CD14-positive monocyte (primary cell): ENCODE data around the gene CEL. TPM values are rescaled to one million over a fixed set of nuclear protein-coding genes. Genes with fewer than 3 reads are reported as not detected.

Source experiments
- DNase-seq, 3 donors: peaks; one replicate each; pipeline ENCODE4 v3.0.0-alpha.2; 2011 to 2022
- H2AFZ ChIP-seq: 2 replicates; pipeline ENCODE4 v1.6.0; 2012; ENCODE audit warnings: mild to moderate bottlenecking, low read depth, low read length, inconsistent platforms; ENCODE audit not compliant: insufficient read depth, poor library complexity, severe bottlenecking
- H3K27ac ChIP-seq, 2 donors: 1 replicate in 1 of 2; 2 replicates in 1 of 2; pipeline ENCODE4 v1.5.1; 2012 to 2013; ENCODE audit warnings: low read length in 2 of 2, control low read depth in 1 of 2, inconsistent platforms in 1 of 2, low read depth in 1 of 2, mild to moderate bottlenecking in 1 of 2
- H3K27me3 ChIP-seq, 2 donors: one replicate each; pipeline versions ENCODE4 v1.6.0 to v1.6.1; 2011 to 2013; ENCODE audit warnings: low read length in 2 of 2; ENCODE audit not compliant: control insufficient read depth in 2 of 2, insufficient read depth in 2 of 2
- H3K36me3 ChIP-seq, 2 donors: replicated peaks in 1 of 2; 1 replicate in 1 of 2; 2 replicates in 1 of 2; pipeline versions ENCODE4 v1.5.1 to v1.6.1; 2012 to 2013; ENCODE audit warnings: low read length in 2 of 2, control low read depth in 1 of 2, inconsistent platforms in 1 of 2, mild to moderate bottlenecking in 1 of 2; ENCODE audit not compliant: insufficient read depth in 2 of 2, control insufficient read depth in 1 of 2
- H3K4me1 ChIP-seq, 2 donors: 1 replicate in 1 of 2; 2 replicates in 1 of 2; pipeline versions ENCODE4 v1.5.1 to v1.6.1; 2012 to 2013; ENCODE audit warnings: low read length in 2 of 2, control low read depth in 1 of 2, inconsistent platforms in 1 of 2, mild to moderate bottlenecking in 1 of 2, moderate library complexity in 1 of 2; ENCODE audit not compliant: insufficient read depth in 2 of 2, control insufficient read depth in 1 of 2
- H3K4me2 ChIP-seq: replicated peaks from 2 replicates; pipeline ENCODE3; 2012; ENCODE audit warnings: low read length, moderate library complexity, mild to moderate bottlenecking; ENCODE audit not compliant: poor library complexity, severe bottlenecking; ENCODE audit errors: extremely low read depth
- H3K4me3 ChIP-seq, 3 experiments: fragments of 200-600 bp in 1 of 3; sonication (generic) in 1 of 3; replicated peaks in 1 of 3; 1 replicate in 2 of 3; 2 replicates in 1 of 3; pipeline ENCODE4 v1.5.1; 2011 to 2013; ENCODE audit warnings: low read length in 3 of 3, mild to moderate bottlenecking in 3 of 3, control low read depth in 2 of 3, low read depth in 2 of 3, inconsistent platforms in 1 of 3, moderate library complexity in 1 of 3
- H3K79me2 ChIP-seq: 2 replicates; pipeline ENCODE4 v1.6.0; 2012; ENCODE audit warnings: mild to moderate bottlenecking, control low read depth, inconsistent platforms, low read length, moderate library complexity; ENCODE audit not compliant: insufficient read depth
- H3K9ac ChIP-seq: 2 replicates; pipeline ENCODE4 v1.6.0; 2017; ENCODE audit warnings: low read length, mild to moderate bottlenecking; ENCODE audit not compliant: insufficient read depth, poor library complexity, severe bottlenecking
- H3K9me3 ChIP-seq, 2 donors: replicated peaks in 1 of 2; 1 replicate in 1 of 2; 2 replicates in 1 of 2; pipeline versions ENCODE4 v1.5.1 to v1.6.1; 2012 to 2013; ENCODE audit warnings: low read length in 2 of 2, control low read depth in 1 of 2; ENCODE audit not compliant: control insufficient read depth in 1 of 2, insufficient read depth in 1 of 2
- H4K20me1 ChIP-seq: 2 replicates; pipeline ENCODE4 v1.6.0; 2012; ENCODE audit warnings: mild to moderate bottlenecking, low read length, control low read depth, moderate library complexity; ENCODE audit not compliant: insufficient read depth
- H3K27ac Mint-ChIP-seq, 7 donors: one replicate each; pipeline ENCODE4 v1.8.0; 2020; ENCODE audit warnings: mild to moderate bottlenecking in 7 of 7, mixed read lengths in 7 of 7, moderate library complexity in 6 of 7, inconsistent platforms in 2 of 7
- H3K27me3 Mint-ChIP-seq, 3 donors: one replicate each; pipeline ENCODE4 v1.8.0; 2021 to 2022; ENCODE audit warnings: low read depth in 3 of 3, mild to moderate bottlenecking in 3 of 3, mixed read lengths in 3 of 3, moderate library complexity in 3 of 3, inconsistent platforms in 1 of 3
- H3K36me3 Mint-ChIP-seq, 2 donors: one replicate each; pipeline ENCODE4 v1.8.0; 2020; ENCODE audit warnings: mixed read lengths in 2 of 2, inconsistent platforms in 1 of 2, mild to moderate bottlenecking in 1 of 2
- H3K4me1 Mint-ChIP-seq: one replicate; pipeline ENCODE4 v1.8.0; 2020; ENCODE audit warnings: mild to moderate bottlenecking, mixed read lengths
- H3K4me3 Mint-ChIP-seq, 2 donors: one replicate each; pipeline ENCODE4 v1.8.0; 2020; ENCODE audit warnings: mild to moderate bottlenecking in 2 of 2, mixed read lengths in 2 of 2, moderate library complexity in 1 of 2
- H3K9me3 Mint-ChIP-seq, 7 donors: one replicate each; pipeline ENCODE4 v1.8.0; 2020 to 2022; ENCODE audit warnings: mixed read lengths in 7 of 7, mild to moderate bottlenecking in 6 of 7, moderate library complexity in 6 of 7, inconsistent platforms in 2 of 7
- WGBS: methylation state at CpG from one replicate; pipeline ENCODE4 v1.1.5; 2013; ENCODE audit warnings: missing lambda C conversion rate; ENCODE audit not compliant: insufficient coverage; 5-methylcytosine and 5-hydroxymethylcytosine counted together
- intact Hi-C, 2 donors: fragments of 100-400 bp; cut with micrococcal nuclease; formaldehyde crosslinking; loops; one replicate each; pipeline versions ENCODE4 v1.15.0 to v1.15.1; 2023
- polyA plus RNA-seq, 3 donors: library from polyadenylated mRNA; depleted of rRNA in 1 of 3; unstranded in 2 of 3; stranded (reverse) in 1 of 3; fragments of 300-500 nt in 2 of 3; fragments of >200 nt in 1 of 3; fragmentation: Illumina TruSeq in 2 of 3; gene quantifications; 1 replicate in 2 of 3; 2 replicates in 1 of 3; pipeline ENCODE4 v1.2.3, GENCODE V29; 2012 to 2021
- TF ChIP-seq, protein P1 (sequence below): fragments of 200-600 bp; IDR thresholded peaks from one replicate; pipeline ENCODE4 v1.8.0; 2022; ENCODE audit warnings: antibody characterized with exemption, mild to moderate bottlenecking

CEL gene
- polyA plus RNA-seq, 3 donors, result 0.24 TPM; not detected in 2

GRCh38 chr9:133117271-133118178 is 55.7 kb downstream of the CEL start:
- peak overlapping the region in 1 of 2 donors; percentile 56 for H3K4me3 Mint-ChIP-seq
- TF ChIP-seq, protein P1, sequence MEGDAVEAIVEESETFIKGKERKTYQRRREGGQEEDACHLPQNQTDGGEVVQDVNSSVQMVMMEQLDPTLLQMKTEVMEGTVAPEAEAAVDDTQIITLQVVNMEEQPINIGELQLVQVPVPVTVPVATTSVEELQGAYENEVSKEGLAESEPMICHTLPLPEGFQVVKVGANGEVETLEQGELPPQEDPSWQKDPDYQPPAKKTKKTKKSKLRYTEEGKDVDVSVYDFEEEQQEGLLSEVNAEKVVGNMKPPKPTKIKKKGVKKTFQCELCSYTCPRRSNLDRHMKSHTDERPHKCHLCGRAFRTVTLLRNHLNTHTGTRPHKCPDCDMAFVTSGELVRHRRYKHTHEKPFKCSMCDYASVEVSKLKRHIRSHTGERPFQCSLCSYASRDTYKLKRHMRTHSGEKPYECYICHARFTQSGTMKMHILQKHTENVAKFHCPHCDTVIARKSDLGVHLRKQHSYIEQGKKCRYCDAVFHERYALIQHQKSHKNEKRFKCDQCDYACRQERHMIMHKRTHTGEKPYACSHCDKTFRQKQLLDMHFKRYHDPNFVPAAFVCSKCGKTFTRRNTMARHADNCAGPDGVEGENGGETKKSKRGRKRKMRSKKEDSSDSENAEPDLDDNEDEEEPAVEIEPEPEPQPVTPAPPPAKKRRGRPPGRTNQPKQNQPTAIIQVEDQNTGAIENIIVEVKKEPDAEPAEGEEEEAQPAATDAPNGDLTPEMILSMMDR, result no peak
- Histone ChIP-seq H3K79me2 (peaks cover 14% of the 10 kb centered on the region), H3K4me1 (peaks cover 63 to 80% of the 10 kb centered on the region in 2 donors), H4K20me1 (peaks cover 21% of the 10 kb centered on the region), H3K27me3 (no peaks in the 10 kb centered on the region), H3K9me3 (no peaks in the 10 kb centered on the region), H3K36me3 (no peaks in the 10 kb centered on the region), H2AFZ (no peak overlapping the region), H3K4me2 (no peak overlapping the region), H3K9ac (no peak overlapping the region), H3K27ac (no peak overlapping the region), H3K4me3 (no peak overlapping the region)
- peak in 1 of 3 donors; percentile 39 for DNase-seq
- H3K36me3 Mint-ChIP-seq, result peaks cover 6 to 19% of the 10 kb centered on the region in 2 donors
- H3K9me3 Mint-ChIP-seq, result no peaks in the 10 kb centered on the region
- H3K27me3 Mint-ChIP-seq, result peaks cover 6 to 12% (median 8%) of the 10 kb centered on the region in 3 donors
- H3K4me1 Mint-ChIP-seq, result peaks cover 78% of the 10 kb centered on the region
- H3K27ac Mint-ChIP-seq, result peak overlapping the region in 2 of 7 donors; percentile 68 to 83
- WGBS, result 86% methylated on average over 18 of the region's 18 CpGs
- intact Hi-C loops, result no loop called here

GRCh38 chr9:133118179-133118520 is 56.4 kb downstream of the CEL start:
- Histone ChIP-seq H3K4me3 (no peak overlapping the region), H3K36me3 (no peaks in the 10 kb centered on the region), H3K27me3 (no peaks in the 10 kb centered on the region), H3K79me2 (peaks cover 14% of the 10 kb centered on the region), H3K9me3 (no peaks in the 10 kb centered on the region), H3K4me1 (peaks cover 63 to 80% of the 10 kb centered on the region in 2 donors), H2AFZ (no peak overlapping the region), H3K27ac (no peak overlapping the region), H4K20me1 (peaks cover 21% of the 10 kb centered on the region), H3K4me2 (no peak overlapping the region), H3K9ac (no peak overlapping the region)
- peaks cover 7 to 8% (median 8%) of the 10 kb centered on the region in 3 donors for H3K27me3 Mint-ChIP-seq
- H3K4me3 Mint-ChIP-seq, result peak overlapping the region in 1 of 2 donors; percentile 56
- H3K9me3 Mint-ChIP-seq, result no peaks in the 10 kb centered on the region
- WGBS, result 100% methylated on average over 3 of the region's 3 CpGs
- DNase-seq, result no peak
- peaks cover 6 to 19% of the 10 kb centered on the region in 2 donors for H3K36me3 Mint-ChIP-seq
- peak overlapping the region in 2 of 7 donors; percentile 59 to 83 for H3K27ac Mint-ChIP-seq
- H3K4me1 Mint-ChIP-seq, result peaks cover 78% of the 10 kb centered on the region
- intact Hi-C loops, result no loop called here
- TF ChIP-seq, protein P1, result no peak
